Mucosa of descending colon (tissue), 3 donors: ENCODE data around the gene PRR33. TPM values are rescaled to one million over a fixed set of nuclear protein-coding genes. Genes with fewer than 3 reads are reported as not detected.
A peak's percentile ranks its signal among the peaks of the same experiment; 100 is the strongest.

Experiments
- ATAC-seq: fragments of 200-7000 bp; cut with Tn5 transposase; one replicate; pipeline ENCODE4 v1.9.1; 2020; ENCODE audit warnings: mild to moderate bottlenecking, moderate library complexity
- DNase-seq, 3 donors: peaks; one replicate each; pipeline ENCODE4 v3.0.0-alpha.2; 2020
- H3K36me3 ChIP-seq: fragments of 200-600 bp; one replicate; pipeline ENCODE4 v1.8.0; 2021; ENCODE audit warnings: low read depth, mild to moderate bottlenecking
- H3K4me1 ChIP-seq: fragments of 200-600 bp; one replicate; pipeline ENCODE4 v1.8.0; 2021; ENCODE audit warnings: low read depth, mild to moderate bottlenecking
- H3K4me3 ChIP-seq: fragments of 200-600 bp; one replicate; pipeline ENCODE4 v1.8.0; 2021; ENCODE audit warnings: mild to moderate bottlenecking
- H3K9me3 ChIP-seq: fragments of 200-600 bp; one replicate; pipeline ENCODE4 v1.8.0; 2021; ENCODE audit warnings: mild to moderate bottlenecking
- intact Hi-C, 2 donors: fragments of 100-400 bp; cut with DNase I in 1 of 2; cut with micrococcal nuclease in 1 of 2; formaldehyde crosslinking; loops; one replicate each; pipeline versions ENCODE4 v1.11.0 to v1.11.1; 2022; cut with DNase I, micrococcal nuclease
- total RNA-seq, 3 donors: library from RNA; stranded (reverse); fragmentation: NEBNext Ultra II Directional in 2 of 3; extraction: Animal tissue kit (Norgen Biotek cat#: 25700) in 2 of 3; gene quantifications; one replicate each; pipeline versions ENCODE4 v1.2.1 to v1.2.4, GENCODE V29; 2021 to 2023
- TF ChIP-seq, protein P1 (sequence below): fragments of 200-600 bp; IDR thresholded peaks from one replicate; pipeline ENCODE4 v1.8.0; 2022; ENCODE audit warnings: antibody characterized with exemption, mild to moderate bottlenecking
- donor health status: DM: no; HTN: no; CAD: no; lungs with moderate emphysema.
- donor health status: DM: no; HTN: no; CAD: no.
- donor health status: DM: no; HTN: yes; CAD: no.

PRR33 gene
- total RNA-seq, 3 donors from 2014 or later: not detected

- ATAC-seq: no peak
- intact Hi-C loops: no loop called here
Measured at GRCh38 chr11:1926156-1927025, 34.7 kb upstream of the PRR33 start.

DNA sequence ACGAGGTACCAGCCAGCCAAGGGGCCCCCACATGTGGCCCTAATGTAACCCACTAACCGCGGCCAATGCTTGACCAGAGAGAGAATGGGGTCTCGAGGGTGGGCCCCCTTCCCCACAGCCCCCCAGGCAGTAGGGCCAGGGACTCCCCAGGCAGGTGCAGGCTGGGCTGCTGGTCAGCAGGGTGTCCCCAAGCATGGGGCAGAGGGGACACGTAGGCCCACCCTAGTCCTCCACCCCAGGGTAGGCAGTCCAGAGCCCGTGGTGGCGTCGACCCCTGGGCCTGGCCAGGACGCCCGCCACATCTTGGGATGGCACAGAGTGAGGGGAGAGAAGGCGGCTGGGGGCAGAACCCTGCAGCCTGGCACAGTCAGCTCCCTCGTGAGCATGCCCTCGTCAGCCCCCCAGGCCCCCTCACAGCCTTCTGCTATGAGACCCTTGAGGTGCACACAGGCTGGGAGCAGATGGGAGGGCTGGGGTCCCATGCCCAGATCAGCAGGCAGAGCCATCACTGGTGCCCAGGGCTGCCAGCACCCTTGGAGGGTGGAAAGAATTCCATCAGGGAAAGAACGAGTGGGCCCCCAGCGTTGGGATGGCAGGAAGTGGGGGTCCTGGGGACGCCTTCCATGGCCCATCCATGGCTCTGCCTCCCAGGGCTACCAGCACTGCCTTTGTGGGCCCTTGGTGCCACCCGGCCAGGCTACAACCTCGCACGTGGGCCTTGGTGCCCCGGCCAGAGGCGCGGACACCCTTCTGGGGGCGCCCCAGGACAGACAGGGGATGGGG, 33.9 kb upstream of the PRR33 start:
- intact Hi-C loops: no loop called here
- DNase-seq (no peak), ATAC-seq (no peak)
- Histone ChIP-seq H3K36me3 (no peaks in the 10 kb centered on the region), H3K9me3 (no peaks in the 10 kb centered on the region), H3K4me1 (no peaks in the 10 kb centered on the region), H3K4me3 (no peak overlapping the region)
- TF ChIP-seq, protein P1, sequence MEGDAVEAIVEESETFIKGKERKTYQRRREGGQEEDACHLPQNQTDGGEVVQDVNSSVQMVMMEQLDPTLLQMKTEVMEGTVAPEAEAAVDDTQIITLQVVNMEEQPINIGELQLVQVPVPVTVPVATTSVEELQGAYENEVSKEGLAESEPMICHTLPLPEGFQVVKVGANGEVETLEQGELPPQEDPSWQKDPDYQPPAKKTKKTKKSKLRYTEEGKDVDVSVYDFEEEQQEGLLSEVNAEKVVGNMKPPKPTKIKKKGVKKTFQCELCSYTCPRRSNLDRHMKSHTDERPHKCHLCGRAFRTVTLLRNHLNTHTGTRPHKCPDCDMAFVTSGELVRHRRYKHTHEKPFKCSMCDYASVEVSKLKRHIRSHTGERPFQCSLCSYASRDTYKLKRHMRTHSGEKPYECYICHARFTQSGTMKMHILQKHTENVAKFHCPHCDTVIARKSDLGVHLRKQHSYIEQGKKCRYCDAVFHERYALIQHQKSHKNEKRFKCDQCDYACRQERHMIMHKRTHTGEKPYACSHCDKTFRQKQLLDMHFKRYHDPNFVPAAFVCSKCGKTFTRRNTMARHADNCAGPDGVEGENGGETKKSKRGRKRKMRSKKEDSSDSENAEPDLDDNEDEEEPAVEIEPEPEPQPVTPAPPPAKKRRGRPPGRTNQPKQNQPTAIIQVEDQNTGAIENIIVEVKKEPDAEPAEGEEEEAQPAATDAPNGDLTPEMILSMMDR: no peak

More at GRCh38 chr11:1926156-1927025, 34.7 kb upstream of the PRR33 start:
- no peaks in the 10 kb centered on the region for H3K4me1 ChIP-seq
- DNase-seq: no peak
- H3K4me3 ChIP-seq: no peak overlapping the region
- H3K36me3 ChIP-seq: no peaks in the 10 kb centered on the region
- TF ChIP-seq, protein P1: no peak
- H3K9me3 ChIP-seq: no peaks in the 10 kb centered on the region

DNA sequence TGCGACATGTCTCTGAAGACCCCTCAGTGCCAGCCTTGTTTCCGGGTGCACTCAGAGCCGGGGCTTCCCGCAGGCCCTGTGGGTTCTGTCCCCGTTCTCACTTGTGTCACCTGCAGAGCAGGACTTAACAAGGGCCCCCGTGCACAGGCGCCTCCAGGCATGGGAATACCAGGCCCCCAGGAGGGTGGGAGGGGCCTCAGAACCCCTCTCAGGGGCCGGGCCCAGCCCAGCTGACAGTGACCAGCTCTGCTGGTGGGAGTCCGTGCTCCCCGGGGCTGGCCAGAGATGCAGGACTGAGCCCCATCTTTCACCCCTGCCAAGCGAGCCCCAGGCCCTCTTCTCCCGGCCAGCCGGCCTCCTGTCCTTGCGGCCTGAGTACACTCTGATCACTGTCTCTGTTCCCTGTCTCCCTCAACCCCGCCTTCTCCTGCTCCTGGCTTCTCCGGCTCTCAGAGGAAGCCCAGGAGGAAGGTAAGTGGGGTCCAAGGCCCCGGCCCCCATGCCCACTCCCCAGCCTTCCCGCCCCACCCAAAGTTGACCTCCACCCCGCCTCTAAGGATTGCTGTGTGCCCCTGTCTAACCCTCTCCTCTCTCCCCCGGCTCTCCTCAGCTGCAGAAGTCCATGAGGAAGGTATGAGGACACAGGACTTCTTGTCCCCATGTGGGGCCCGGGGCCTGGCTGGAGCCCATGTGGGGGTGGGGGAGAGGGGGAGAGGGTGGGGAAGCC, 33.1 kb upstream of the PRR33 start:
- H3K4me1 ChIP-seq: no peaks in the 10 kb centered on the region
- H3K9me3 ChIP-seq: no peaks in the 10 kb centered on the region
- TF ChIP-seq, protein P1: no peak
- ATAC-seq (no peak), DNase-seq (no peak)
- H3K4me3 ChIP-seq: no peak overlapping the region
- intact Hi-C loops: no loop called here
- no peaks in the 10 kb centered on the region for H3K36me3 ChIP-seq

GRCh38 chr11:1924181-1924580, 32.5 kb upstream of the PRR33 start:
- intact Hi-C loops: no loop called here
- Histone ChIP-seq H3K4me3 (no peak overlapping the region), H3K36me3 (no peaks in the 10 kb centered on the region), H3K9me3 (no peaks in the 10 kb centered on the region), H3K4me1 (no peaks in the 10 kb centered on the region)
- TF ChIP-seq, protein P1: no peak
- no peak for ATAC-seq
- DNase-seq: peak in 1 of 3 donors; percentile 12

GRCh38 chr11:1923201-1923956, 31.7 kb upstream of the PRR33 start:
- TF ChIP-seq, protein P1: no peak
- DNase-seq: no peak
- H3K9me3 ChIP-seq: no peaks in the 10 kb centered on the region
- no peak for ATAC-seq
- H3K36me3 ChIP-seq: no peaks in the 10 kb centered on the region
- no peak overlapping the region for H3K4me3 ChIP-seq
- intact Hi-C loops: no loop called here
- H3K4me1 ChIP-seq: no peaks in the 10 kb centered on the region
